GM10847 (cell line): ENCODE data around the gene EHF.

Experiments used
- POLR2A ChIP-seq: IDR thresholded peaks from 2 replicates; pipeline ENCODE4 v1.6.1; 2011; ENCODE audit not compliant: insufficient read length; ENCODE audit errors: extremely low read depth

EHF gene

DNA sequence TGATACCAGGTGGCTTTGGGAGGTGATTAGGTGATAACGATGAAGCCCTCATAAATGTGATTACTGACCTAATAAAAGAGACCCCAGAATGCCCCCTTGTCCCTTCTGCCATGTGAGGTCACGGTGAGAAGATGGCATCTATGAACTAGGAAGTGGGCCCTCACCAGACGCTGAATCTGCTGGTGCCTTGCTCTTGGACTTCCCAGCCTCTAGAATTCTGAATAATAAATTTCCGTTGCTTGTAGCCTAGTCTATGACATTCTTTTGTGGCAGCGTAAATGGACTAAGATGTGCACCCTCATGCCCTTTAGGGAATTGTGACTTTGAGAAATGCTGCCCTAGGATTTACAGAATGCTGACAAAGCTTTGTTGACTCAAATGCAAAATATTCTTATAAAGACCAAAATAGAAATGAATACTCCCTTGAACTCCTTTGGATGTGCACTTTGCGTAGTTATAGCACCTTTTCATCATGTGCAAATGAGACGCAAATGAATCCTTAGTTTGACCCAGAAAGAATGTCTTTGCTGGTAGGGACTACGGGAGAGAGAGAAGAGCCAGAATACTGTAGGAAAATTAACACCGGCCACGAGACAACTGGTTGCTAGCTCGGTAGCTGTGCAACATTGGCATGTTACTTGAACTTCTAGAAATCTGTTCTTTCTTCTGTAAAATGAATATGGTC, 24.8 kb upstream of the EHF start:
- no peak for TF ChIP-seq POLR2A

DNA sequence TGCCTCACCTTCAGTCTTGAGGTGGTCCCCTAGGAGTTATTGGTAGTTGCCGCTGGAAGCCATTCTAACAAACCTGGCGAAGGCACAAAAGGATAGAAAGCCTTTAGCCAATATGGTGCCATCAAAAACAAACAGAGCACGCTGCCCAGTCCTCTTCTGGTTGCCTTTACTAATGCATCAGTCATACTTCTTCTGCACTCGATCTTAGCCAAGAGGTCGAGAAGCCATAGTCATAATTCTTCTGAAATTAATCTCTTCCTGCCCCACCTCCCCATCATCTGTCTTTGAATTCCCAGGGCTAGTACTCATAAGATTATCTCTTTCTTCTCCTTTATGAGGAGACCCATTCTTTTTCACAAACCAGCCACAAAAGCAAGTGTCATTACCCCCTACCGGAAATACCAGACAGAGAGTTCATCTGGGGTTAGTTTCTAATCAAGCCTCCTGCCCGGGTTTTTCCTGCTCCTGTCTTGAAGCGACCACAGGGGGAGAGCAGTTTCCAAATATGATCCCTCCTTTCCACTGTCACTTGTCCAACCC, 21.4 kb upstream of the EHF start:
- no peak for TF ChIP-seq POLR2A

DNA sequence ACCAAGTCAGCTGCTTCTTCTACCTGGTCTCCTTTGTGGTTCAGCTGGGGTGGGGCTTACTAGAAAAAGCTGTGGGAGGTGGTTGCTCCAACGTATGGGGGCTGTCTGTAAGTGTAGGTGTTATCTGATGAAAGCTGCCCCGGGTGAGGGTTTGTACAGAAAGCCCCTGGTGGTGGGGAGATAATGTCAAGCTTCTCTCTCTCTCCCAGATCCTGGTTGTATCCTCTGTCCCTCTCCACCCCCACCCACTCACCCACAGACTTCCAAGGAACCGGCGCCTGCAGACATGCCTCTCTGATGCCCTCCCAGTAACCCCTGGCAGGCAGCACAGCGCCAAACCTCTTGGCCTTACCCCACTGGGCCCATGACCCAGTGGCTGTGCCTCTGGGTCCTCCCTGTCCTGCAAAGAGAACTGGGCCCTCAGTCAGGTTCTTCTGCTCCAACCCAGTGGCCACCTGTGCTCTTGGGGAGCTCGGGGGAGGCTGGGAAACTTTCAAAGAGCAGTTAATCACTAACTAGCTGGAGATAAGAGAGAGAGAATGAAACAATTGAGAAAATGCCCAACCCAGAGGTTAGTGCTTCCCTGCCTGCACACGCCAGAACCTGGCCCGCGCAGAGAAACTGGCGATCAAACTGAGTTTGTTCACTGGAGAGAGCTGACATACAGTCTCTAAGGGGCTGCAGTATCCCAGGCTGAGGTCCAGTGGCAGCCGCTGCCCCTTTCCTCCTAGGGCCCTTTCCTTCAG, 20.4 kb upstream of the EHF start:
- no peak for TF ChIP-seq POLR2A

- no peak for TF ChIP-seq POLR2A
Observed at GRCh38 chr11:34601085-34601444, 19.8 kb upstream of the EHF start.

DNA sequence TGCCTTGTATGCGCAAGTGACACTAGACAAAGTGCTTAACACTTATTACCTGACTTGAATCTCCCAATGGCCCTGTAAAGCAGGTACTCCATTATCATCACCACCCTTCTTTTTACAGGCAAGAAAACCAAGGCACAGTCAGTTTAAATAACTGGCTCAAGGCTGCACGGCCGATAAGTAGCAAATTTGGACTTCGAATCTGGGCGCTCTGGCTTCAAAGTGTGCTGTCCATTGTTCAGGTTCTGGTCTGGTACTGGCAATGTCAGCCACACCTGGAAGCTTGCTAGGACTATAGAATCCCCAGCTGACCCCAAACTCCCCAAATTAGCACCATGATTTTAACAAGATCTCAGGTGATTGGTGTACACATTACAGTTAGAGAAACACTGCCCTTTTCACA, 19.3 kb upstream of the EHF start:
- TF ChIP-seq POLR2A = no peak

GRCh38 chr11:34602245-34602644, 18.6 kb upstream of the EHF start:
- no peak for TF ChIP-seq POLR2A

GRCh38 chr11:34603129-34604001, 17.5 kb upstream of the EHF start:
- TF ChIP-seq POLR2A = no peak

DNA sequence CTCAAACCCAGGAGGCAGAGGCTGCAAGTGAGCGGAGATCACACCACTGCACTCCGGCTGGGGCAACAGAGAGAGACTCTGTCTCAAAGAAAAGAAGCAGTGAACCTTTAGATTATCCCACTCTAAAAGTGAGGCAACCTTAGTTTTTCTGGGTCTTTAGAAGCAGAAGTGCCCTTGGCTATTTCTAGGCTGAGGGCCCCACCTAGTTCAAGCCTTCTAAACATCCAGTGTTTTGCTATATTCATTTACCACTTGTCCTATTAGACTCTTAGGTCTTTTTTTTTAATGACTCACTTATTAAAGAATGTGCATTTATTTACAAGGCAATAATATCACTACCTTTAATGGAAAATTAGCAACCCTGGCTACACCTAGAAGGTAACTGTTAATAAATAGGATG, 16.7 kb upstream of the EHF start:
- TF ChIP-seq POLR2A = no peak

DNA sequence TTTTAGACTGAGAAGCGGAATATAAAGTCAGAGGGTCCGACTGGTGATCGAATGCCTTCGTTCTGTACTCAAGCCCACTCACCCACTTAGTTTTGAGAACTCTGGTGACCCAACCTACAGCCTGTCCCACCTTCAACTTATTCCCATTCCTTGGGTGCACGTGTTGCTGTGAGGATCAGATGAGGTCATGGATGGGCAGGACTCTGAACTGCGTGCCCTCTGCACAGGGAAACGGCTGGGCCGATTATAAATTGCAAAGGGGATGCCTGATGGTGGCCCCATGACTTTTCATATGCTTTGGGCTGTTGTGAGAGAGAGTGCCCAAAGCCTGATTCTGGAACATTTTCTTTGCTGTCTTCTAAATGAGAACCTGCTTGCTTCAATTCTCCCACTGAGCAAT, 16.0 kb upstream of the EHF start:
- TF ChIP-seq POLR2A = no peak

- TF ChIP-seq POLR2A = no peak
Observed at GRCh38 chr11:34605481-34606325, 15.2 kb upstream of the EHF start.

DNA sequence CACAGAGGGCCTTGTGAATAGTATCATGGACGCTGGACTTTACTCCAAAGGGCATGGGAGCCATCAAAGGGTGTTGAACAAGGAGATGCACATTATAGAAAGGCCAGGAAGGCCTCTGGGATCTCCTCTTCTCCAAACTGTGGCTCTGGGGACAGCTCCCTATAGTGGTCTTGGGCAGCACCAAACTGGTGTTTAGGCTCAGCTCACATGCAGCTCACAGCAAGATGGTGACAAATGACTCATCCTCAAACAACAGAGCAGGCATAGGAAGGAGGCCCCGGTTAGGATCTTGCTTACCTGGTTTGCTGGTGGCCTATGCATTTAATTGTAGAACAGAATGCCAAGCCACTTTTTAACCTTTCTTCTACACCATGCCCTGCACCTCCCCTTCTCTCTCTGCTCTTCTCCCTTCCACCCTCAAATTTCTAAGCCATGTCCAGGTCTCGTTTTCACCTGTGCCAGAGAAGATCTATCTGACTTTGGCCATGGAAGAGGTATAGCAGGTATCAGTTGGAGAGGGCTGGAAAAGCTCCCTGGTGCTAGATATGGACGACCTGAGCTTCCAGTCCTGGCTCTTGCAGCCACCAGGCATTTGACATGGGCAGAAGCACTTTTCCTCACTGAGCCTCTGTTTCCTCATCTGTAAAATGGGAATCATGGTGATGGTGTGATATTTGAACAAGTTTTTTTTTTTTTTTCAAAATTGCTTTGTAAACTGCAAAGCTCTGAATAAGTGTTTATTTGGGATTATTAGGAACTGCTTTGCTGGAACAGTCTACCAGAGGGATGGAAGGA, 14.4 kb upstream of the EHF start:
- TF ChIP-seq POLR2A = no peak

- no peak for TF ChIP-seq POLR2A
Observed at GRCh38 chr11:34609187-34609751, 11.6 kb upstream of the EHF start.

GRCh38 chr11:34609850-34610249, 11.0 kb upstream of the EHF start:
- no peak for TF ChIP-seq POLR2A
